K562 (cell line): Measurements from ENCODE around the gene AKR1A1. TPM values are rescaled to one million over a fixed set of nuclear protein-coding genes. Genes with fewer than 3 reads are reported as not detected.
A peak's percentile ranks its signal among the peaks of the same experiment; 100 is the strongest.

Source experiments
- ARHGAP35 ChIP-seq: fragments of 450-650 bp; IDR thresholded peaks from 2 replicates; pipeline ENCODE4 v1.6.1; 2018; ENCODE audit not compliant: partially characterized antibody
- BHLHE40 ChIP-seq: IDR thresholded peaks from 2 replicates; pipeline ENCODE4 v1.6.1; 2011; ENCODE audit warnings: low read length, improper control_type of control experiment
- CAMTA2 ChIP-seq: fragments of 250-450 bp; sonication (Bioruptor Pico); conservative IDR thresholded peaks from 2 replicates; pipeline ENCODE4 v1.5.1; 2022
- CHD2 ChIP-seq: IDR thresholded peaks from 2 replicates; pipeline ENCODE4 v1.6.1; 2011; ENCODE audit warnings: low read depth, low read length
- CREM ChIP-seq: IDR thresholded peaks from 2 replicates; pipeline ENCODE4 v1.6.1; 2014; ENCODE audit warnings: antibody characterized with exemption, low read depth
- E2F6 ChIP-seq, 2 experiments: IDR thresholded peaks; 2 replicates each; pipeline ENCODE4 v1.6.1; 2011; ENCODE audit warnings: borderline replicate concordance in 1 of 2, control low read depth in 1 of 2, low read depth in 1 of 2, low read length in 1 of 2, mild to moderate bottlenecking in 1 of 2, mixed read lengths in 1 of 2, moderate library complexity in 1 of 2; ENCODE audit not compliant: insufficient read depth in 1 of 2, insufficient read length in 1 of 2, poor library complexity in 1 of 2, severe bottlenecking in 1 of 2; ENCODE audit errors: extremely low read depth in 1 of 2
- FUS ChIP-seq: fragments of 200-400 bp; formaldehyde crosslinking; optimal IDR thresholded peaks from 2 replicates; pipeline ENCODE3; 2017; ENCODE audit warnings: low read depth, low read length
- ILK ChIP-seq: fragments of 450-650 bp; IDR thresholded peaks from 2 replicates; pipeline ENCODE4 v1.6.1; 2016; ENCODE audit warnings: missing genetic modification characterization, low read depth, mild to moderate bottlenecking, missing compliant biosample characterization, moderate library complexity, borderline replicate concordance
- IRF2 ChIP-seq: sonication (generic); formaldehyde crosslinking; IDR thresholded peaks from 2 replicates; pipeline ENCODE4 v1.8.1; 2022; ENCODE audit warnings: mild to moderate bottlenecking, missing genetic modification reagents
- KDM1A ChIP-seq, 2 experiments: fragments of 450-650 bp; IDR thresholded peaks; 2 replicates each; pipeline ENCODE4 v1.6.1; 2016; ENCODE audit warnings: mild to moderate bottlenecking in 2 of 2
- MYNN ChIP-seq, 2 experiments: sonication (generic); formaldehyde crosslinking in 1 of 2; IDR thresholded peaks; 2 replicates each; pipeline versions ENCODE4 v1.5.0 to v1.6.1; 2016 to 2020; ENCODE audit warnings: antibody characterized with exemption in 1 of 2, missing genetic modification reagents in 1 of 2
- NR2C1 ChIP-seq, 2 experiments: fragments of 450-650 bp; IDR thresholded peaks; 2 replicates each; pipeline ENCODE4 v1.6.1; 2017; ENCODE audit warnings: mild to moderate bottlenecking in 2 of 2, antibody characterized with exemption in 1 of 2, inconsistent platforms in 1 of 2, missing compliant biosample characterization in 1 of 2, missing genetic modification characterization in 1 of 2
- RBM39 ChIP-seq: fragments of 200-400 bp; formaldehyde crosslinking; optimal IDR thresholded peaks from 2 replicates; pipeline ENCODE3; 2018; ENCODE audit warnings: low read depth, low read length
- SAFB2 ChIP-seq: fragments of 200-400 bp; formaldehyde crosslinking; IDR thresholded peaks from 2 replicates; pipeline ENCODE4 v1.6.1; 2018; ENCODE audit warnings: borderline replicate concordance, low read length, low read depth, moderate library complexity; ENCODE audit not compliant: severe bottlenecking
- SUPT5H ChIP-seq: fragments of 450-650 bp; IDR thresholded peaks from 2 replicates; pipeline ENCODE4 v1.6.1; 2016
- ZNF507 ChIP-seq: conservative IDR thresholded peaks from 2 replicates; pipeline ENCODE4 v1.6.1; 2017; ENCODE audit warnings: missing genetic modification characterization, missing compliant biosample characterization
- polyA plus RNA-seq, 8 experiments: library from polyadenylated mRNA; depleted of rRNA in 4 of 8; stranded (reverse) in 5 of 8; unstranded in 3 of 8; fragments of >200 nt; fragmentation: Nextera tagmentation in 2 of 8; fragmentation: Illumina TruSeq in 1 of 8; extraction: Ambion mirVana in 2 of 8; extraction: Trizol in 1 of 8; gene quantifications; 2 replicates each; pipeline versions ENCODE4 v1.2.1 to v1.2.3, GENCODE V29; 2011 to 2014; ENCODE audit warnings: inconsistent platforms in 1 of 8, missing spikeins in 1 of 8
- total RNA-seq, 7 experiments: library from RNA; depleted of rRNA in 6 of 7; stranded (reverse); fragments of >200 nt in 6 of 7; fragmentation: Illumina TruSeq in 2 of 7; extraction: Trizol in 2 of 7; gene quantifications; 2 replicates each; pipeline versions ENCODE4 v1.2.1 to v1.2.3, GENCODE V29; 2011 to 2021; ENCODE audit warnings: low replicate concordance in 1 of 7
- TF ChIP-seq, protein P1 (sequence below): fragments of 450-650 bp; IDR thresholded peaks from 2 replicates; pipeline ENCODE4 v1.6.1; 2016
- TF ChIP-seq, protein P2 (sequence below): fragments of 450-650 bp; formaldehyde crosslinking; IDR thresholded peaks from 2 replicates; pipeline ENCODE4 v1.4.0; 2022; ENCODE audit warnings: missing genetic modification characterization
- TF ChIP-seq, protein P3 (sequence below): fragments of 450-650 bp; IDR thresholded peaks from 2 replicates; pipeline ENCODE4 v1.6.1; 2017; ENCODE audit warnings: mild to moderate bottlenecking, moderate library complexity

Gene AKR1A1
- total and polyA plus RNA-seq, 9 of the 15 experiments (the other 6 are each of a cell fraction or from before 2014, with no cell fraction given): 68.6 to 211 (median 132) TPM

DNA sequence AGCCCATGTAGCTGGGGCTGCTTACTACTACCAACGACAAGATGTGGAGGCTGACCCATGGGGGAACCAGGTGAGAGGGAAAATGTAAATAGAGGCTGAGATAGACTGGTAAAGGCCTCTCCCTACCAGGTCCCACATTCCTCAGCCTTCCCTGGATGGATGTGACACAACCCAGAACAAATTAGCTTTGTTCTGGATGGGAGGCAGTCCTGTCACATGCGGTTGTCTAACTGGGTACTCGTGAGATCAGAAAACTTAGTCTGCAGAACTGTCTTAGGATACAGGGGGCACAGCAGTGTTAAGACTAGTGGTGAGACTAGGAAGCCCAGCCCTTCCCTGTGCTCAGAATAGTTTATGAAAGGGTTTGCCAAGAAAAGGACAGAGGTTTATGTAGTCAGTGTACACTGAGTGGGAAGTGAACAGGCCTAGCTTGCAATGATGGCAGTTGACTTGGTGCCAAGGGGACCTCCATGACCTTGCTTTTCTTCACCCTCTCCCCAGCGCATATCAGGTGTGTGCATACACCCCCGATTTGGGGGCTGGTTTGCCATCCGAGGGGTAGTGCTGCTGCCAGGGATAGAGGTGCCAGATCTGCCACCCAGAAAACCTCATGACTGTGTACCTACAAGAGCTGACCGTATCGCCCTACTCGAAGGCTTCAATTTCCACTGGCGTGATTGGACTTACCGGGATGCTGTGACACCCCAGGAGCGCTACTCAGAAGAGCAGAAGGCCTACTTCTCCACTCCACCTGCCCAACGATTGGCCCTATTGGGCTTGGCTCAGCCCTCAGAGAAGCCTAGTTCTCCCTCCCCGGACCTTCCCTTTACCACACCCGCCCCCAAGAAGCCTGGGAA lies 42.1 kb upstream of the AKR1A1 start (continued):
- no peak for TF ChIP-seq KDM1A (IDR thresholded peaks at IDR 0.05)
- TF ChIP-seq NR2C1 (IDR thresholded peaks at IDR 0.05): no peak
- TF ChIP-seq NR2C1 (tag; IDR thresholded peaks at IDR 0.05): no peak
- no peak for TF ChIP-seq FUS
- peak; percentile 31 for TF ChIP-seq RBM39
- no peak for TF ChIP-seq CAMTA2
- TF ChIP-seq E2F6 (IDR thresholded peaks at IDR 0.05; ENCODE audit: borderline replicate concordance in 1 of 2, extremely low read depth in 1 of 2, insufficient read depth in 1 of 2, insufficient read length in 1 of 2, low read depth in 1 of 2, low read length in 1 of 2, poor library complexity in 1 of 2, severe bottlenecking in 1 of 2): no peak
- no peak for TF ChIP-seq BHLHE40
- TF ChIP-seq ARHGAP35: no peak
- TF ChIP-seq, protein P1, sequence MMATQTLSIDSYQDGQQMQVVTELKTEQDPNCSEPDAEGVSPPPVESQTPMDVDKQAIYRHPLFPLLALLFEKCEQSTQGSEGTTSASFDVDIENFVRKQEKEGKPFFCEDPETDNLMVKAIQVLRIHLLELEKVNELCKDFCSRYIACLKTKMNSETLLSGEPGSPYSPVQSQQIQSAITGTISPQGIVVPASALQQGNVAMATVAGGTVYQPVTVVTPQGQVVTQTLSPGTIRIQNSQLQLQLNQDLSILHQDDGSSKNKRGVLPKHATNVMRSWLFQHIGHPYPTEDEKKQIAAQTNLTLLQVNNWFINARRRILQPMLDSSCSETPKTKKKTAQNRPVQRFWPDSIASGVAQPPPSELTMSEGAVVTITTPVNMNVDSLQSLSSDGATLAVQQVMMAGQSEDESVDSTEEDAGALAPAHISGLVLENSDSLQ: no peak
- TF ChIP-seq ILK: no peak
- TF ChIP-seq CHD2: 0 out of 2 replicates have a peak, but pooled peaks have one; percentile 9
- no peak for TF ChIP-seq SAFB2
- TF ChIP-seq, protein P2, sequence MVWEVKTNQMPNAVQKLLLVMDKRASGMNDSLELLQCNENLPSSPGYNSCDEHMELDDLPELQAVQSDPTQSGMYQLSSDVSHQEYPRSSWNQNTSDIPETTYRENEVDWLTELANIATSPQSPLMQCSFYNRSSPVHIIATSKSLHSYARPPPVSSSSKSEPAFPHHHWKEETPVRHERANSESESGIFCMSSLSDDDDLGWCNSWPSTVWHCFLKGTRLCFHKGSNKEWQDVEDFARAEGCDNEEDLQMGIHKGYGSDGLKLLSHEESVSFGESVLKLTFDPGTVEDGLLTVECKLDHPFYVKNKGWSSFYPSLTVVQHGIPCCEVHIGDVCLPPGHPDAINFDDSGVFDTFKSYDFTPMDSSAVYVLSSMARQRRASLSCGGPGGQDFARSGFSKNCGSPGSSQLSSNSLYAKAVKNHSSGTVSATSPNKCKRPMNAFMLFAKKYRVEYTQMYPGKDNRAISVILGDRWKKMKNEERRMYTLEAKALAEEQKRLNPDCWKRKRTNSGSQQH (CRISPR knock-in tag): no peak
- TF ChIP-seq SUPT5H: peak; percentile 65
- TF ChIP-seq, protein P3, sequence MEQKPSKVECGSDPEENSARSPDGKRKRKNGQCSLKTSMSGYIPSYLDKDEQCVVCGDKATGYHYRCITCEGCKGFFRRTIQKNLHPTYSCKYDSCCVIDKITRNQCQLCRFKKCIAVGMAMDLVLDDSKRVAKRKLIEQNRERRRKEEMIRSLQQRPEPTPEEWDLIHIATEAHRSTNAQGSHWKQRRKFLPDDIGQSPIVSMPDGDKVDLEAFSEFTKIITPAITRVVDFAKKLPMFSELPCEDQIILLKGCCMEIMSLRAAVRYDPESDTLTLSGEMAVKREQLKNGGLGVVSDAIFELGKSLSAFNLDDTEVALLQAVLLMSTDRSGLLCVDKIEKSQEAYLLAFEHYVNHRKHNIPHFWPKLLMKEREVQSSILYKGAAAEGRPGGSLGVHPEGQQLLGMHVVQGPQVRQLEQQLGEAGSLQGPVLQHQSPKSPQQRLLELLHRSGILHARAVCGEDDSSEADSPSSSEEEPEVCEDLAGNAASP: no peak
- TF ChIP-seq CREM: no peak
- no peak for TF ChIP-seq ZNF507
- TF ChIP-seq MYNN (IDR thresholded peaks at IDR 0.05): peak; percentile 26; the same call in 1 of the 2 replicates
- no peak for TF ChIP-seq MYNN (CRISPR knock-in tag; IDR thresholded peaks at IDR 0.05)
- TF ChIP-seq IRF2 (CRISPR knock-in tag): no peak
